GM21390 (cell line): ENCODE results near the gene PBRM1.

Experiments
- ATAC-seq: cut with Tn5 transposase; IDR thresholded peaks from one replicate; pipeline ENCODE4 v1.9.1; 2021; ENCODE audit not compliant: unreplicated experiment

The PBRM1 gene

DNA sequence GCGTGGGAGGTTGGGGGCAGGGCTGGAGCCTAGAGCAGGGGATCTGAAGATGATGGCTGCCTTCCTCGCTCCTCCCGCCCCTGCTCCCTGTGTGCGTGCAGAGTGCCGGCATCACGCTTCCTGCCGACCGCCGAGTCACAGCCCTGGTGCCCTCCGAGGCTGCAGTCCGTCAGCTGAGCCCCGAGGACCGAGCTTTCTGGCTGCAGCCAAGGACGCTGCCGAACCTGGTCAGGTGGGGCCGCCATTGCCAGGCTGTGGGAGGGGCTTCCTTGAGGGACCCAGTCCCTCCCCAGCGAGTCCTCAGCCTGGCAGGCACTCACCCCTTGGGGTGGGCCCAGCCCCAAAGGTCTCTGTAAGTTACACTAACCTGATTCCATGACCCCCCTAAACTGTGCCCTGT is 173.0 kb downstream of the PBRM1 start:
- ATAC-seq: no peak

DNA sequence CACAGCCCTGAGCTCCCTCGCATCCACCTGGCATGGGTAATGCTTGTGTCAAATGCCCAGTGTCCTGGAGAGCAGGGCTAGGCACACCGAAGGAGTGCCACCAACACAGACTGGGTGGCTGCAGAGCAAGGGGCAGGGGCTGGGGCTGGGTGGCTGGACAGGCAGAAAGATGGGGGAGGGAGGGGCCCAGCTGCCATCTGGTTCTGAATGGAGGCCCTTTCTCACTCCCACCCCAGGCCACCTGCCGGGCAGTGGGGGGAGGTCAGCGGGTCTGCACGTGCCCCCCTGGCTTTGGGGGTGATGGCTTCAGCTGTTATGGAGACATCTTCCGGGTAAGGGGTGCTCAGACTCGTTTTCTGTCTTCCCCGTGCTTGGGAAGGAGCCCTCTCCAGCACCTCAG is 173.6 kb downstream of the PBRM1 start:
- no peak for ATAC-seq

DNA sequence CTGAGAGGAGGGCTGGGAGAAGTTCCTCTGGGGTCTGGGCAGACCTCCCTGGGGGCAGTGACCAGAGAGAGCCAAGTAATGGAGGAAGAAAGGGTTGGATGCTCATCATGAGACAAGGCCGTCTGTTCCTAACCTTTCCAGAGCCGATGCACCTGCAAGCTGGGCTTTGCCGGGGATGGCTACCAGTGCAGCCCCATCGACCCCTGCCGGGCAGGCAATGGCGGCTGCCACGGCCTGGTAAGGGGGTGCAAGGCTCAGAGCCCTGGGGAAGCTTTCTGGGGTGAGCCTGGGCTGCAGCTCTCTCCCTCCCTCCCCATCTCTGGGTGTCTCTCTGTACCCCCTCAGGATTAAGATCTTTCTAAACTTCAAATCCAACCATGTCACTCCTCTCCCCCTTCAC is 174.2 kb downstream of the PBRM1 start:
- no peak for ATAC-seq

DNA sequence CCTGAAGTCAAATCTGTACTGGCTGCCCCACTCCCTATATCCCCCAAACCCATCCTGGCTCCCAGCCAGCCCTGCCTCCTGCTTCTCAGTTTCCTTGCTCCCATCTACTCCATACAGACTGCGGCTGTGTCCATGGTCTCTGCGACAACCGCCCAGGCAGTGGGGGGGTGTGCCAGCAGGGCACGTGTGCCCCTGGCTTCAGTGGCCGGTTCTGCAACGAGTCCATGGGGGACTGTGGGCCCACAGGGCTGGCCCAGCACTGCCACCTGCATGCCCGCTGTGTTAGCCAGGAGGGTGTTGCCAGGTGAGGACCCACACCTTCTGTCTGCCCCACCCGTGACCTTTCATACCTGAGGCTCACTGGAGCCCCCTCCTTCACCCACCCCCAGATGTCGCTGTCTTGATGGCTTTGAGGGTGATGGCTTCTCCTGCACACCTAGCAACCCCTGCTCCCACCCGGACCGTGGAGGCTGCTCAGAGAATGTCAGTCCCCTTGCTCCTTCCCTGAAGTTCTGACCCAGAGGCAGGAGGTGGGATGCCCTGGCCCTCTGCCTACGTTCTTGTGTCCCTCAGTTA is 175.9 kb downstream of the PBRM1 start:
- ATAC-seq: no peak

DNA sequence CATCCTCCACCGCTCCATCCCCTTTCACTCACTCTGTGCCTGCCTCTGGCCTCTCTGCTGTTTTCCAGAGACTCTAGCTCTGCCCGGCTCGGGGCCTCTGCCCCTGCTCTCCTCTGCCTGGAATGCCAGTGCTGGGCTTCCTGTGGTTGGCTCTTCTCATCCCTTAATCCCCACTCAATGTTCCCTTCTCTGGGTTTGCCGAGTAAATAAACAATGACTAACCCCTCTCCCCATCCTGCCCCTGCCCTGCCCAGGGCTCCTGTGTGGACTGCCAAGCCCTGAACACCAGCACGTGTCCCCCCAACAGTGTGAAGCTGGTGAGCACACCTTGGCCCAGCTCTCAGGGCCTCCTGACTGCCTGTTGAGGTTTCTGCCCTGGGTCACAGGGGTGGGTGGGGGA is 178.4 kb downstream of the PBRM1 start:
- no peak for ATAC-seq

DNA sequence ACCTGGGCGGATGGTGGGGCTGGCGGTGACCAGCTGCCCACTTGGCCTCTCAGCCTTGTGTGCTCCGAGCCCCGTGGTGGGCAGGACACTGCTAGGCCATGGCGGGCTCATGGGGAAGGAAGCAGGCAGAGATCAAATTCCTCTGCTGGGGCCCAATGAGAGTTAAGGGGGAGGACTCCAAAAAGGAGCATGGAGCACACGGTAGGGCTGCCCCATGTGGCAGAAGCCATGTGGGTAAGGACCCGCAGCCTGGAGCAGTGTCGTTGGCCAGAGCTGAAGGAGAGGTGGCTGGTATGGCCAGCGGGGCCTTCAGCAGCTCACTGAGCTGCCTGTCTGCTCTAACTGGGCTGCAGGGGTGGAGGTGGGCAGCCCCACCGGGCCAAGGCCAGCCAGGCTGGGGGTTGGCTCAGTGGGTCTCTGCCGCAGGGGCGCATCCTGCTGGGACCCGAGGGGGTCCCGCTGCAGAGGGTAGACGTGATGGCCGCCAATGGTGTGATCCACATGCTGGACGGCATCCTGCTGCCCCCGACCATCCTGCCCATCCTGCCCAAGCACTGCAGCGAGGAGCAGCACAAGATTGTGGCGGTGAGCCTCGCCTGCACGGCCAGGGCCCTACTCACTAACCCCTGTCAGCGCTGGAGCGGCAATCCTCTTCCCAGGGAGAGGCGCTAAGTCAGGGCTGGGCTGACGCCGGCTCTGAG is 179.3 kb downstream of the PBRM1 start:
- no peak for ATAC-seq

DNA sequence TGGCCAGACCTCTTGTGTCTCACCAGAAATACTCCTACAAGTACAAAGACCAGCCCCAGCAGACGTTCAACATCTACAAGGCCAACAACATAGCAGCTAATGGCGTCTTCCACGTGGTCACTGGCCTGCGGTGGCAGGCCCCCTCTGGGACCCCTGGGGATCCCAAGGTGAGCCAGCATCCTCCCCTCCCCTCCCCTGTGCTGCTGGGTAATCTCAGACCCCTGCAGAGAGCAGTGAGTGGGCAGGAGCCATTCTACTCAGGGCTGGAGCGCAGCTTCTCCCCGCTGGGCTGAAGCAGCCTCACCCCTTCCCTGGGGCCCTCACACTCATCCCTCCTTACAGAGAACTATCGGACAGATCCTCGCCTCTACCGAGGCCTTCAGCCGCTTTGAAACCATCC is 180.7 kb downstream of the PBRM1 start:
- no peak for ATAC-seq

DNA sequence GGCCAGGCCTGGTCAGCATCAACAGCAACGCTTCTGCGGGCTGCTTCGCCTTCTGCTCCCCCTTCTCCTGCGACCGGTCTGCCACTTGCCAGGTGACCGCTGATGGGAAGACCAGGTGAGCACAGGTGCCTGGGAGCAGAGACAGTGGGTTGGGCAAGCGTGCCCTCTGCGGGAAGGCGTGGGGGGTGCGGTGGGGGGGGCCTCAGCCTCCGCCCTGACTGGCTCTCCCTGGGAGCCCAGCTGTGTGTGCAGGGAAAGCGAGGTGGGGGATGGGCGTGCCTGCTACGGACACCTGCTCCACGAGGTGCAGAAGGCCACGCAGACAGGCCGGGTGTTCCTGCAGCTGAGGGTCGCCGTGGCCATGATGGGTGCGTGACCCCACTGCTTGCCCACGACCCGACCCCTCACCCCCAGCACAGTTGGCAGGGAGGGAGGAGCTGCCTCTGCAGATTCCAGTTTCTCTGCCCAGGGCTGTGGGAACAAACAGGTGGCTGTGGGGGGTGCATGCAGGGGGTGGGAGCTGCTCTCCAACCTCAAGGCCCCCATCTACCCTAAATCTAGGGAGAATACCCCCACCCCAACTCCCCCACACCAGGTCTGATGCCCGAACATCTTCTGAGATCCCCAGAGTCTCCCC is 181.8 kb downstream of the PBRM1 start:
- no peak for ATAC-seq

DNA sequence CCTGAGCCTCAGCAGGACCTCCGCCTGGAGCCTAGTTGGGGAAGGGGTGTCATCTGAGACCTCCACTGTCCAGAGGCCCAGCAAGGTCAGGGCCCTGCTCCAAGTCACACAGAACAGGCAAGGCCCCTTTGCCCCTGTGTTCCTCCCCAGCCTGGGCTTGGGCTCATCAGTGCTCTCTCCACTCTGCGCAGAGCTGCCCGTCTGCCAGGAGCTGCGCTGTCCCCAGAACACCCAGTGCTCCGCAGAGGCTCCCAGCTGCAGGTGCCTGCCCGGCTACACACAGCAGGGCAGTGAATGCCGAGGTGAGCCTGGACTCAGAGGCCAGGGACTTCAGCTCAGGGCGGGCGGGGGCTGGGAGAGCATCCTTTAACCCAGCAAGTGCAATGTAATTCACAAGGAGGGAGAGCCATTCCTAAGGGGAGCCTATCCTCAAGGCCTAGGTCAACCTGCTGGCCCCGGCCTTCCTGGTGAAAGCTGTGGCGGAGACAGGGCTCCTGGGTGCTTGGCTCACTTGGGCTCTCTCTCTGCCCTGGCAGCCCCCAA is 182.8 kb downstream of the PBRM1 start:
- ATAC-seq: no peak

DNA sequence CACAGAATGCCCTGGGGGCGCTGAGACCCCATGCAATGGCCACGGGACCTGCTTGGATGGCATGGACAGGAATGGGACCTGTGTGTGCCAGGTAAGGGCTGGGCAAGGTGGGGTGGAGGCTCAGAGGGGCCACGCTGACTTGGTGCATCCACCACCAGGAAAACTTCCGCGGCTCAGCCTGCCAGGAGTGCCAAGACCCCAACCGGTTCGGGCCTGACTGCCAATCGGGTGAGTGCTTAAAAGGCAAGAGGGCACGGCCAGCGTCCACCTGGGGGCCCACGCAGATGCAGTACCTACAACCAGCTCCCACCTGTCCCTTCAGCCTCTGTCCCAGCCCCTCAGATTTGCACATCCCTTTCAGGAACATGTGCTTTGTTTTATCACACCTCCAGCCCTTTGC is 183.7 kb downstream of the PBRM1 start:
- no peak for ATAC-seq

DNA sequence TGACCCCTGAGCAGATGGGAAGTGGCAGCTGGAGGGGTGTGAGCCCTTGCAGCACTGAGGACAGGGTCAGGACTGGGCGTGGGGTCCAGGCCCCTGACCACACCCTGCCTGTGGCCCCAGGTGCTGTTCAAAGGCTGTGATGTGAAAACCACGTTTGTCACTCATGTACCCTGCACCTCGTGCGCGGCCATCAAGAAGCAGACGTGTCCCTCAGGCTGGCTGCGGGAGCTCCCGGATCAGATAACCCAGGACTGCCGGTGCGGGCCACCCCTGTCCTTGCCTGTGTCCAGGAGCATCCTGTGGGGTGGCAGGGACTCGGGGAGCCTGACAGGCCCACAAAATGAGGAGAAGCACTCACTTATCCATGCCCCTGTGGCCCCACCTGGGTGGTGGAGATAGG is 184.7 kb downstream of the PBRM1 start:
- no peak for ATAC-seq

DNA sequence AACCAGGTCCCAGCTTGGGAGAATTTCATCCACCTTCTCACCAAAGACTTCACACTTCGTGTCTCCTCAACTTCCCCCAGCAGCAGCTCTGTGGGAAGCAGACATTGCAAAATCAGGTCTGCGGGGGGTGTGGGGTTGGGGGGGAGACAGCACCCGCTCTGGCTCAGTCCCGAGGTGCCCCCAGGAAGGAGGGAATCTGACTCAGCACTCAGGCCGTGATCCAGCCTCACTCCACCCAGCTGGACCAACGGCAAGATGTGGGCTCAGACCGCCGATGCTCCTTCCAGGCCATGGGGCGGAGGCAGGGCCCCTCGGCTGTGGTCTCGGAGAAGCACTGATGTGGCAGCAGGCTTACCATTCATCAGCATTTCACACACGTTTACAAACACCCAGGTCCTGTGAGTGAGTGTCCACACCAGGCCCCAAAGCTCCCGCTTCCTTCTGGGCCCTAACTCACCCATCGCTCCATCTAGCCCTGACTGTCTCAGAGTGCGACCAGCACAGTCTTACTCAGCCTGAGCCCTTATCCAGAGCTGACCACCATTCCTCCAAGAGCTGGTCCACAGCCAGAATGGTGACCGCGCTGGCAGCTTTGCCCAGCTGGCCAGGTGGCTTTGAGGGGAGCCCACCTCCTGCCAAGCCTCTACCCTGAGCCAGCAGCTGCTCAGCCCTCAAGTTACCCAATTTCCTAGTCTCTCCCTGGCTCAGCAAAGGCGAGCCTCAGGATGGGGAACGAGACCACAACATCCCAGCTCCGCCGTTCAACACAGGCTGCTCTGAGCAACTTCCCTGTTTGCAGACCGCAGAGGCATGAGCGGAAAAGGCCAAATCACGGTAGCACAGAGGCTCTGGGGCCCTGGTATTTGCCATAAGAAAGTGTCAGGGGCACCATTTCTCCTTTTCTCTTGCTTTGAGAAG is 187.3 kb downstream of the PBRM1 start:
- no peak for ATAC-seq

DNA sequence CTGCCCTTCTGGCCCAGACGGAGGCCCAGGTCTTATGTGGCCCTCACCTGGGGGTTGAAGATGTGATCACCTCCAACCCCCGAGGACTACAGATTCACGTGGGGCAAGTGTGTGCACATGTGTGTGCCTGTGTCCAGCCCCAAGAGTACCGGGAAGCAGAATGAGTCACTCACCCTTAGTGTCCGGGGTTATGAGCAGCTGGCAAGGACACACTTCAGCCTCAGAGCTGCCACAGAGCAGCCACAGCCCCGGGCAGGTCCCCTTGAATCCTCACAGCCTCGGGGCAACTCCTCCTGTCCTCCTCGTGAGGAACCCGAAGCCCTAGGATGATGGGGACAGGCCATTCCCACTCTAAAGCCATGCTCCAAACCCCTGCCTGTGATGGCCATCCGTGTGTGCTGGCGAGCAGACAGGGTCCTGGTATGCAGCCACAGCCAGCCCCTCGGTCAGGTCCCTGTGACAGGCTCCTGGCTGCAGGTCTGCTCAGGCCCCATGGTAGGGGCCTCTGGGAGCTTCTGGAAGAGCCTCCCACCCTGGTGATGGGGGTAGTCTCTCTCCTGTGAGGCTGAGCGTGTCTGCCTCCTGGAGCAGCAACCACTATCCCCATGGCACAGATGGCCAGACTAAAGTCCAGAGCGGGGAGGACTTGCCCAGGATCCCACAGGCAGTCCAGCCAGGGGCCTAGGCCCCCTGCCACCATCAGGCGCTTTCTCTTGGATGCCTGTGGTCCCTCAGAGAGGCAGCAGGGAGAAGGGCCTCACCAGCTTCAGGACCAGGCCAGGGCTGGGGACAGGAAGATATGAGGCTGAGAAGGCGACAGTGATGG is 189.7 kb downstream of the PBRM1 start:
- ATAC-seq: no peak
